ENCODE measurements around the gene TMEM38A. TPM values are rescaled to one million over a fixed set of nuclear protein-coding genes. Genes with fewer than 3 reads are reported as not detected.
"Not testable (repeated sequence)": the region's sequence is repeated elsewhere in the genome, so short reads cannot be mapped to it uniquely, and the experiment has no call there.

Gene TMEM38A
- total RNA-seq, 4 donors from 2014 or later = 3.5 to 5.0 TPM; not detected in 2

GRCh38 chr19:16659832-16660708 is 869 bp upstream of the TMEM38A start, which contains the start of gene SMIM7:
Gene SMIM7 (minus strand): TSS chr19:16660144. CDS start chr19:16660110, 34 bp downstream.
- peak; percentile 98 to 99 for DNase-seq
- H3K9me3 ChIP-seq = no peaks in the 10 kb centered on the region
- intact Hi-C loops (cut with DNase I; ENCODE audit: low total_unique reads) = no loop called here
- peak within 1 kb of the TSS; percentile 94 to 97 for H3K27ac ChIP-seq
- H3K4me1 ChIP-seq = peaks cover 8 to 10% of the 10 kb centered on the region in 2 donors
- no peaks in the 10 kb centered on the region for H3K36me3 ChIP-seq
- no peaks in the 10 kb centered on the region for H3K27me3 ChIP-seq
- H3K4me3 ChIP-seq = peak within 1 kb of the TSS; percentile 66 to 88
- peak; percentile 70 to 89 for TF ChIP-seq POLR2A (IDR thresholded peaks at IDR 0.05)
- peak in 2 of 4 experiments; percentile 19 to 23 for TF ChIP-seq CTCF (IDR thresholded peaks at IDR 0.05)

- H3K4me3 ChIP-seq = peak overlapping the region; percentile 66 to 88
- H3K36me3 ChIP-seq = no peaks in the 10 kb centered on the region
- H3K9me3 ChIP-seq = no peaks in the 10 kb centered on the region
- peak overlapping the region; percentile 51 to 97 for H3K27ac ChIP-seq
- H3K4me1 ChIP-seq = peaks cover 8 to 10% of the 10 kb centered on the region in 2 donors
- peak; percentile 37 to 40 for DNase-seq
- intact Hi-C loops (cut with DNase I; ENCODE audit: low total_unique reads) = no loop called here
- no peak for TF ChIP-seq POLR2A (IDR thresholded peaks at IDR 0.05)
- H3K27me3 ChIP-seq = no peaks in the 10 kb centered on the region
These were observed 618 bp downstream of the TMEM38A start for GRCh38 chr19:16661480-16662034.

GRCh38 chr19:16668176-16668575 is 7.2 kb downstream of the TMEM38A start:
- intact Hi-C loops (cut with DNase I; ENCODE audit: low total_unique reads) = no loop called here
- TF ChIP-seq POLR2A (IDR thresholded peaks at IDR 0.05) = no peak
- TF ChIP-seq CTCF (IDR thresholded peaks at IDR 0.05) = no peak
- no peaks in the 10 kb centered on the region for H3K36me3 ChIP-seq

GRCh38 chr19:16668702-16669101 is 7.8 kb downstream of the TMEM38A start:
- H3K36me3 ChIP-seq; H3K27me3 ChIP-seq; intact Hi-C loops (cut with DNase I; ENCODE audit: low total_unique reads); DNase-seq; H3K4me3 ChIP-seq; H3K4me1 ChIP-seq; H3K27ac ChIP-seq; H3K9me3 ChIP-seq: not testable (repeated sequence)

More at GRCh38 chr19:16668176-16668575, 7.2 kb downstream of the TMEM38A start:
- no peaks in the 10 kb centered on the region for H3K27me3 ChIP-seq
- H3K4me1 ChIP-seq = no peaks in the 10 kb centered on the region
- H3K4me3 ChIP-seq = no peak overlapping the region
- DNase-seq = no peak
- no peaks in the 10 kb centered on the region for H3K9me3 ChIP-seq
- no peak overlapping the region for H3K27ac ChIP-seq

GRCh38 chr19:16670291-16670690 is 9.4 kb downstream of the TMEM38A start:
- TF ChIP-seq POLR2A (IDR thresholded peaks at IDR 0.05) (no peak), CTCF (IDR thresholded peaks at IDR 0.05) (no peak)
- Histone ChIP-seq H3K36me3 (no peaks in the 10 kb centered on the region), H3K27me3 (no peaks in the 10 kb centered on the region), H3K4me3 (no peak overlapping the region), H3K4me1 (no peaks in the 10 kb centered on the region), H3K27ac (no peak overlapping the region), H3K9me3 (no peaks in the 10 kb centered on the region)
- intact Hi-C loops (cut with DNase I; ENCODE audit: low total_unique reads) = no loop called here
- DNase-seq = no peak

GRCh38 chr19:16671652-16672274 is 10.8 kb downstream of the TMEM38A start:
- Histone ChIP-seq H3K27me3 (no peaks in the 10 kb centered on the region), H3K27ac (no peak overlapping the region), H3K9me3 (no peaks in the 10 kb centered on the region), H3K4me3 (no peak overlapping the region), H3K36me3 (no peaks in the 10 kb centered on the region), H3K4me1 (no peaks in the 10 kb centered on the region)
- intact Hi-C loops (cut with DNase I; ENCODE audit: low total_unique reads) = no loop called here
- no peak for DNase-seq
- TF ChIP-seq POLR2A (IDR thresholded peaks at IDR 0.05) = no peak
- no peak for TF ChIP-seq CTCF (IDR thresholded peaks at IDR 0.05)

All from uterus (tissue), 4 donors.